PC-9 (cell line): Measurements from ENCODE around the gene C19orf44.

Experiments
- EZH2 ChIP-seq: fragments of 200-600 bp; sonication (generic); IDR thresholded peaks from 2 replicates; pipeline ENCODE4 v1.8.0; 2017; ENCODE audit warnings: antibody characterized with exemption, low read depth
- TF ChIP-seq, protein P1 (sequence below): fragments of 200-600 bp; sonication (generic); conservative IDR thresholded peaks from 2 replicates; pipeline ENCODE4 v1.6.1; 2017; ENCODE audit warnings: mixed run types, antibody characterized with exemption, mild to moderate bottlenecking, moderate library complexity

DNA sequence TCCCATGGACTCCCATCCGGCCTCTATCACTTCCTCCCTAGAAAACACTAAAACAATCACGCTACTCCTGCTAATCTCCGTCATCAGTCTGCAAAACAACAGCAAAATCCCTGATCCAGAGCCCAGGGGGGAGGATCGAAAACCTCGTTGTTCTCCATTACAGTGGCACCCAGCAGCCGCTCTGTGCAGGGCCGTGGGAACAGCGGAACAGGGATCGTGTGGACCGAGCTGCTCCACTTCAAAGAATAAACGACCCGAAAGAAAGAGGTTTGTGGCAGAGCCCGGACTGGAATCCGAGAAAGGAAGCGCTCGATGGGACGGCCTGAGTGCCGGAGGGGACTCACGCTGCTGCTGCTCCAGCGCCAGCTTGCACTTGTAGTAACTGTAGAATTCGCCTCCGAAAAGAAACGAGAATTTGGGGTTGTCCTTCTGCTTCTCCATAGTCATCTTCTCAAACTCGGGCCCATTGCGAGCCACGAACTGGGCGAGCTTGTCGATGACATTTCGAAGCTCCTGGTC lies 45.4 kb downstream of the C19orf44 start:
- TF ChIP-seq, protein P1, sequence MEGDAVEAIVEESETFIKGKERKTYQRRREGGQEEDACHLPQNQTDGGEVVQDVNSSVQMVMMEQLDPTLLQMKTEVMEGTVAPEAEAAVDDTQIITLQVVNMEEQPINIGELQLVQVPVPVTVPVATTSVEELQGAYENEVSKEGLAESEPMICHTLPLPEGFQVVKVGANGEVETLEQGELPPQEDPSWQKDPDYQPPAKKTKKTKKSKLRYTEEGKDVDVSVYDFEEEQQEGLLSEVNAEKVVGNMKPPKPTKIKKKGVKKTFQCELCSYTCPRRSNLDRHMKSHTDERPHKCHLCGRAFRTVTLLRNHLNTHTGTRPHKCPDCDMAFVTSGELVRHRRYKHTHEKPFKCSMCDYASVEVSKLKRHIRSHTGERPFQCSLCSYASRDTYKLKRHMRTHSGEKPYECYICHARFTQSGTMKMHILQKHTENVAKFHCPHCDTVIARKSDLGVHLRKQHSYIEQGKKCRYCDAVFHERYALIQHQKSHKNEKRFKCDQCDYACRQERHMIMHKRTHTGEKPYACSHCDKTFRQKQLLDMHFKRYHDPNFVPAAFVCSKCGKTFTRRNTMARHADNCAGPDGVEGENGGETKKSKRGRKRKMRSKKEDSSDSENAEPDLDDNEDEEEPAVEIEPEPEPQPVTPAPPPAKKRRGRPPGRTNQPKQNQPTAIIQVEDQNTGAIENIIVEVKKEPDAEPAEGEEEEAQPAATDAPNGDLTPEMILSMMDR, result no peak
- no peak for TF ChIP-seq EZH2
